Parietal lobe (tissue), 1 donor: ENCODE results near the gene NOC3L. TPM values are rescaled to one million over a fixed set of nuclear protein-coding genes. Genes with fewer than 3 reads are reported as not detected.

Source experiments
- total RNA-seq: library from RNA; depleted of rRNA; stranded (reverse); fragments of >200 nt; gene quantifications from one replicate; pipeline ENCODE4 v1.2.3, GENCODE V29; 2014

The NOC3L gene, protein sequence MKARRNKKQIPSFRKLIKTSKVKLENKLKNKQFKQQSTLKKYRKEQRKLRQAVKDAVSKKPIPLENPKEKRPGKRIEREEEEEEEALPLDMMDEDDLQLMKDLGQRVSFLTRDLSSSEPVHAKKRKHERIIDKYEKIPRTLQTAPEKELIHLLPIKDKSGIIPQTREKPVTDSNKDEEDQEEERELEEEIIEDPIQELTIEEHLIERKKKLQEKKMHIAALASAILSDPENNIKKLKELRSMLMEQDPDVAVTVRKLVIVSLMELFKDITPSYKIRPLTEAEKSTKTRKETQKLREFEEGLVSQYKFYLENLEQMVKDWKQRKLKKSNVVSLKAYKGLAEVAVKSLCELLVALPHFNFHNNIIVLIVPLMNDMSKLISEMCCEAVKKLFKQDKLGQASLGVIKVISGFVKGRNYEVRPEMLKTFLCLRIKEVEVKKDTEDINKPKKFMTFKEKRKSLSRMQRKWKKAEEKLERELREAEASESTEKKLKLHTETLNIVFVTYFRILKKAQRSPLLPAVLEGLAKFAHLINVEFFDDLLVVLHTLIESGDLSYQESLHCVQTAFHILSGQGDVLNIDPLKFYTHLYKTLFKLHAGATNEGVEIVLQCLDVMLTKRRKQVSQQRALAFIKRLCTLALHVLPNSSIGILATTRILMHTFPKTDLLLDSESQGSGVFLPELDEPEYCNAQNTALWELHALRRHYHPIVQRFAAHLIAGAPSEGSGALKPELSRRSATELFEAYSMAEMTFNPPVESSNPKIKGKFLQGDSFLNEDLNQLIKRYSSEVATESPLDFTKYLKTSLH
- 27.2 TPM for total RNA-seq

GRCh38 chr10:94362360-94363250 is at the start of gene NOC3L:
Gene NOC3L (minus strand): TSS chr10:94362939. CDS start chr10:94362838, 101 bp downstream.

GRCh38 chr10:94402204-94402842 is 39.6 kb upstream of the NOC3L start, which contains the start of gene TBC1D12:
Gene TBC1D12 (plus strand): TSS chr10:94402541. CDS start chr10:94402614, 73 bp downstream.

Other genes with a start within 250 kb of the NOC3L start
- gene TBC1D12, start 39.6 kb upstream of the NOC3L start, total RNA-seq: 47.6 TPM
- 59.5 TPM for gene HELLS, start 182.8 kb upstream of the NOC3L start, total RNA-seq